ENCODE measurements around the gene RNF125. TPM values are rescaled to one million over a fixed set of nuclear protein-coding genes. Genes with fewer than 3 reads are reported as not detected.
"Not testable (repeated sequence)": the region's sequence is repeated elsewhere in the genome, so short reads cannot be mapped to it uniquely, and the experiment has no call there.

Gene RNF125
- total RNA-seq, 1 donor from 2014 or later = 4.5 TPM

DNA sequence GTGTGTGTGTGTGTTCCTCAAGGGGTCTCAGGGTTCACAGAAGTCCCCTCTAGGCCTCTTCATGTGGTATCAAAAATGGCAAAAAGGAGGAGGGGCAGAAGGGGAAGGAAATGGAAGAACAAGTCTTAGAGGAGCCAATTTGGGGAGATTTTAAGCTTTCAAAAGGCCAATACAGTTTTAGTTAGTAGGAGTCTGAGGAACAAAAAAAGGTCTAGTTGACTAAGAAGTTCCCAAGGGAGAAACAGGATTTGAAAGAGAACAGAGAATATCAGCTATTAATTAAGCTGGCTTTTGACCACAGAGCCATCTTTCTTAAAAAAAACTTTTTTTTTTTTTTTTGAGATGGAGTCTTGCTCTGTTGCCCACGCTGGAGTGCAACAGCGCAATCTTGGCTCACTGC is 7.1 kb downstream of the RNF125 start:
- DNase-seq (ENCODE audit: low read depth in 2 of 2) = no peak

DNA sequence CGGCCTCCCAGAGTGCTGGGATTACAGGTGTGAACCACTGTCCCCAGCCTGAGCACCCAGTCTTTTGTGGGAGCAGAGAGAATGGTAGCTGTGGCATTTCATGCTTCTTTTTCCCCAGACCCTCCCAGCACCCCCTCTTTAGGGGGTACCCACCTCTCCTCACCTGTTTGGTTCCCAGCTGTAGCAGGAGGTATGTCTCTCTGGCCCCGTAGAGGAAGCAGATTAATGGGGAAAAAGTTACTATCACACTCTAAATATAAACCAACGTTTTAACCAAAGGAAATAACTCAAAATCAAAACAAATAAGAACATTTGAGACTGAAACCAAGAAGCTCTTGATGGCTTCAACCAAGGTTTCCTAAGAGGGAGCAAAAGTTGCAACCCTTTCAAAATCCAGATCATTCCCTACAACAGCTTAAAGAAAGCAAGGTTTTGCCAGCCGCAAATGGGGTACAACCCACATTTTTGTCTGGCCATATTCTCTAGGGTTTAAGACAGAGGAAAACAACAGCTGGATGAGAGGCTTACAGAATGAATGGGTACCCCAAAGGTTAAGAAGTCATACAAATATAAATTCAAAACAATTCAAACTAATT is 8.0 kb downstream of the RNF125 start:
- DNase-seq (ENCODE audit: low read depth in 2 of 2) = no peak

DNA sequence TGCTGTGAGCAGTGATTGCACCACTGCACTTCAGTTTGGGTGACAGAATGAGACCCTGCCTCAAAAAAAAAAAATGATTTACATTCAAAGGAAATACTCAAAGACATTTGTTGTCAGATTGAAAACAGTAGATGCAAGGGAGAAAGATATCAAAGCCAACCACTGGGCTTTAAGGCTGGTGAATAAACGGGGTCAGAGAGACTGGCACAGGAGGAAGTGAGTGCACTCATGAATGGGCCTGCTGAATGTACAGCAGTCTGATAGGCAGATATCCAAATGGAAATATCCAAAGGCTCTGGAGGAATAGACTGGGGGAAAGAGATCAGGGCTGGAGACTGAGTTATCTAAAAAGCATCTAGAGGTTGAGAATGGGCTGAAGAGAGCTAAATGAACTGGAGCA is 10.9 kb downstream of the RNF125 start:
- no peak for DNase-seq (ENCODE audit: low read depth in 2 of 2)

DNA sequence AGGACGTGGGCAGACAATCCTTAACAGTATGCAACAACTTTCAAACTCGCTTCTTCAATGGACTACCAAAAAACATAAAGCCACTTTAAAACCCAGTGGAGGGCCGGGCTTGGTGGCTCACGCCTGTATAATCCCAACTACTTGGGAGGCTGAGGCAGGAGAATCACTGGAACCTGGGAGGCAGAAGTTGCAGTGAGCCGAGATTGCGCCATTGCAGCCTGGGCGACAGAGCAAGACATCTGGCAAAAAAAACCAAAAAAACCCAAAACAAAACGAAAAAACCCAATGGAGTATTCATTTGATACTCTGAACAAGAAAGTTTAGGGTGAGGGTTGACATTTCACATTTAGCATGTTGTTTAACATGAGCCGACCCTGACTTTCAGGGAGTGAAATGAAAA is 14.0 kb downstream of the RNF125 start:
- no peak for DNase-seq (ENCODE audit: low read depth in 2 of 2)

DNA sequence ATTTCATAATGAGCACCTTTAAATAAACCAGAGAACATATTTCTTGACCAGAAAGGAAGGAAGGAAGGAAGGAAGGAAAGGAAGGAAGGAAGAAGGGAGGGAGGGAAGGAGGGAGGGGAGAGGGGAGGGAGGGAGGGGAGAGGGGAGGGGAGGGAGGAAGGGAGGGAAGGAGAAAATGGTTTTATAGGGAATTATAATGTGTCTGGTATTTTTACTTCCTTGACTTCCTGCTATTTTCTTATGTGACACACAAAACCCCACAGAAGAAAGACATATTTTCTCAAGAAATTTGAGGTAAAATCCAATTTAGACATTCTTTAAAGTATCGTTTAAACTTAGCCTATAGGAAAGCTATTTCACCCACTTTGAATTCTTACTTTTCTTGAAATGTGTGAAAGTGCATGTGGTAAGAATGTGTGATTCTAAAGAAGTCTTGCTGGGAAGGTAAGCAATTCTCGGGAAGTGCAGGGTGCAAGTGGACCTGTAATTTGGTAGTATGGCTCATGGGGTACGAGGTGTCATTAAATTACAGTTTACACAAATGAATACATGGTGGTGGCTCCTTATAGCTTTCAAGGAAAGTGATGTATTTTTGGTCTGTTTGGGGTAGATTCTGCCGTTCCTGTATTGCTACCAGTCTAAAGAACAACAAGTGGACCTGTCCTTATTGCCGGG is 18.0 kb downstream of the RNF125 start:
- DNase-seq (ENCODE audit: low read depth in 2 of 2) = no peak

DNA sequence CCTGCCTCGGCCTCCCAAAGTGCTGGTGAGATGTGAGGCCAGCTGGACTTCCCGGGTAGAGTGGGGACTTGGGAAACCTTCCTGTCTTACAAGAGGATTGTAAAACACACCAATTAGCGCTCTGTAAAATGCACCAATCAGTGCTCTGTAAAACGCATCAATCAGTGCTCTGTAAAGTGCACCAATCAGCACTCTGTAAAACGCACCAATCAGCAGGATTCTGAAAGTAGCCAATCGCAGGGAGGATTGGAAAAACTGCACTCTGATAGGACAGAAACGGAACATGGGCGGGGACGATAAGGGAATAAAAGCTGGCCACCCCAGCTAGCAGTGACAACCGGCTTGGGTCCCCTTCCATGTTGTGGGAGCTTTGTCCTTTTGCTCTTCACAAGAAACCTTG is 19.0 kb downstream of the RNF125 start:
- no peak for DNase-seq (ENCODE audit: low read depth in 2 of 2)

DNA sequence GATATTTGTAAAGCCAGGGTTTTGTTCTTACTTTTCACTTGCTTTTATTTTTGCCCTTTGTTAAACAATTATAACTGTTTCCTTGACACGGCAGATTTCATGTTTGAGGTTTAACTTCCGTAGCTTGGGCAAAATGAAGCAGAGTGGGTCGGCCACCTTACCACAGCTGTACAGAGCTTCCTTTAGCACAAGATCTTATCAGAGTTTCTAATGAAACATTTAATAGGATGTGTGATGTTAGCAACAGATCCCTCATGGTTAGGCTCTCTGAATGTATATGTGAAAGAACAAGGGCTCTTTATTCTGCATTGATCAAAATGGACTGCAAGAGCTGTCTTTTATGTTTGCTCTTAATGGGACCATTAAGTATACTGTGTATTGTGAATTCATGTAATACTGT is 22.3 kb downstream of the RNF125 start:
- DNase-seq (ENCODE audit: low read depth in 2 of 2) = no peak

DNA sequence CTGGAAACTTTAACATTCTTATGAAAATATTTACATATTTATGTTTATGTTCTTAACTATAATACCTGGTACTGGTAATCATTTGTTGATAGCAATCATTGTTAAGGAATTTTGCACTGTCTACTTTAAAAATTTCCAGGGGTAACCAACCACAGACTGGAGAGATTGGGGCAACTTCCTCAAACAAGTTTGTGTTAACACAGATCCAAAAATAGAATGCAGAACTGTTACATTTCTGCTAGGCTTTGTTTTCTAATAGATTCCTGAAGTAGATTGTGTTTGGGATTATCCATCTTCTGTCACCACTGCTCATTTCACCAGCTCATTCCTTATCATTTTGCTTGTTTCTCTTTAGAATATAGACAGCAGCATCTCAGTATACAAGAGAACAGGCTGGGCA is 23.7 kb downstream of the RNF125 start:
- DNase-seq (ENCODE audit: low read depth in 2 of 2) = no peak

DNA sequence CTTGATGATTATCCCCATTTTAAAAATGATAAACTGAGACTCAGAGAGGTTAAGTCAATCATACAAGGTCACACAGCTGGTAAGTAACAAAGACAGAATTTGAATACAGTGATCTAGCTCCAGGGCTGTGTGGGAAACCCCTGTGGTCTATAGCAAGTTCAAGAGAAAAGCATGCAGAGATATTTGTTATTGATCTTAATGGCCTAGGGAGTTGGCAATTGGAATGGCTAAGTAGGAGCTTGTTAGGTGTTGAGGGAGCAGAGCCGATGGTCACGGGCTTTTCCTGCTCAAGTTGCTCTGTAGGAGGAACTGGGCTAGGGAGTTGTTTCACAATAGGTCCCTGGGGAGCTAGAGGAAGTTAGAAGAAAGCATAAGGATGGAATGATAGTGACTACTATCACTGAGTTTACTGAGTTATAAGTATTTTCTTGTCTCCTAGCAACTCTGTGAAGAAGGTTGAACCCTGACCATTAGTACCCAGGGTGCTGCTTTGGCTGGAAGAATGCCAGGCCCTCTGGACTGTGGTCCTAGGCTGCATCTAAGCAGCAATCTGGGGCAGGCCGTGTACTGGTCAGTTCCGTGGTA is 30.0 kb downstream of the RNF125 start:
- no peak for DNase-seq (ENCODE audit: low read depth in 2 of 2)

DNA sequence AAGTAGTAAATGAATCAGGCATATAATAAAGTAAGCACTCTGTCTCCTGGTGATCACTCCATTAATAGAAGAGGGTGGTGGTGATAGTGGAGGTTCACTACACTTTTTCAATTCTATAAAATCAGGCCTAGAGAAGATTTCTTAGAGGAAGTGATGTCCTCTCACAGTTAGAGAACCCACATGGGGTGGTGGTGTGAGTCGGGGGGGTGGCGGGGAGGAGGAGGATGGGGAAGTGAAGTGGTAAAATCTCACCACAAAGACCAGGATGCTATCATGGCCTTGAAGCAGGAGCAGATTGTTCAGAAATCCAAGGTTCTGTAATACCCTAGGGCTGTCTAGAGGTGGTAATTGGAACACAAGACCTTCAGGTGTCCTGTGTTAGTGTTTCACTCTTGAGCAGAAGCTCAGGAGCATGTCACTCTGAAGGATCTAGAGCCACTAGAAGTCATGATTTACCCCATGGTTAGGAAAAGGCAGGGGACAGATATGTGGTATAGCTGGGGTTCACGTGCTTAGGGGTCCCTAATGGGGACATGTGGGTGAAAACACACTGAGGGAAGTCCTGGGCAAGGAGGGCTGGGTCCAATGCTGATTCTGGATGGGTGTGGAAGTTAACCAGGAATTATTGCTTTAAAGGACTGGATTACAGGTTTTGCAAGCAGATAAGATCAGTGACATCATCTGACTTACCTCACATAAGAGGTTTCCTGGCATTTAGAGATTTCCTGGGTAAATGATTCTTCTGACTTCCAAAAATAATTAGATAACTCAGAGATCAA is 31.0 kb downstream of the RNF125 start:
- no peak for DNase-seq (ENCODE audit: low read depth in 2 of 2)

DNA sequence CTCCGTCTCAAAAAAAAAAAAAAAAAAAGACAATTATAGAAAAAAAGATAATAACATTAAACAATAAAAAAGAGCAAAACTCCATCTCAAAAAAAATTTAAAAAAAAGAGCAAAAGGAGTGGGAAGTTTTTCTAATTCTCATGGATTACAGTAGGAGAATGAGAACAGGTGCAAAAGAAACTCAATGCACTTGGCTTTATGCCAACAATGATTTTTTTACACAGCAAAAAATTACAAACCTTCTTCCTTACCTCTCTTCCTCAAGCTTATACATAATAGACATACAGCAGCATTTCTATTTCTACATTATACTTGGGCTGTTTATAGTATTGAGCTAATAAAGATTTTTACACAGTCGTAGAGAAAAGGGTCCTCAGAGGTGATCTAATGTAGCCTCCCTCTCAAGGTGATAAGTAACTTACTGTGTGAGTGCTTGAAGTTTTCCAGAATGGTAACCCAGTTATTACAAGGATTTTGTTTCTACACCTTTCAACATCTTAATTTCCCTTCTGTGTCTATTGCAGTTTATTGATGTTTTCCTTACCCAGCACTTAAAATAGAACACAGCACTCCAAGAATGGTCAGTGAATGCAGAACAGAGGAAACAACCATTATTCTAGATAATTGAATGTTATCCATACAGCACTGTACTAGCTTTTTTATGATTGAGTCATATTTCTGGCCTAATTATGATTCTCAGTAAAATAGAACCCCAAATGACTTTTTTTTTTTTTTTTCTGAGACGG is 38.2 kb downstream of the RNF125 start:
- DNase-seq (ENCODE audit: low read depth in 2 of 2) = no peak

DNA sequence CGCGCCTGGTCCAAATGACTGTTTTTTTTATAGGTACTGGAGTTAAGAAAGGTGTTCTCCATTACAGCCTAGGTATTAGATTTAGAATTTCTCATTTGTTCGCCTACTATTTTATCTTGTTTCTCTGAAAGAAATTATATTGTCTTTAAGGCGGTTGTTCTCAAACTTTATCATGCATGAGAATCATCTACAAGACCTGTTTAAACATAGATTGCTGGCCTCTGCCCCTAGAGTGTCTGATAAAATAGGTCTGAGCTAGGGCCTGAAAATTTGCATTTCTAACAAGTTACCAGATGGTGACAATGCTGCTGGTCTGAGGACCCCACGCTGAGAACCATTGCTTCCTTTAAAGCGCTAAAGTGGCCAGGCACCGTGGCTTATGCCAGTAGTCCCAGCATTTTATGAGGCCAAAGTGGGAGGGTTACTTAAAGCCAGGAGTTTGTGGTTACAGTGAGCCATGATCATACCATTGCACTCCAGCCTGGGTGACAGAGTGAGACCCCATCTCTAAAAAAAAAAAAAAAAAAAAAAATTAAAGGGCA is 39.1 kb downstream of the RNF125 start:
- DNase-seq (ENCODE audit: low read depth in 2 of 2) = no peak

DNA sequence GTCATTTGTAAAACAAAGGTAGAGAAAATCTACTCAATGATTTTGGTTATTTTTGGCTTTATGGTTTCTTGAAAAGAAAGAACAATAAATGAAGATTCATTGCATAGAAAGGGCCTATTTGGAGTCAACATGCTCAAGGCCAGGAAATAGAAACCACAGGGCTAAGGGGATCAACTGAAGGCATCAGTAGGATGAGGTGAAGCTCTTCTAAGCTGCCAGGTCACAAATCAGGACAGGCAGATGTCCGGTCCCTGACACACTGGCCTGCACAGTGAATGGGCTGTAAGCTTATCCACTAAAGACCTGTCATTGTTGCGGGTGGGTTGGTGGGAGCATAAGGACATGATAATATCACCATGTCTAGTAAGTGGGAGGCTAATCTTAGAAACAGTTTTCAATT is 41.4 kb downstream of the RNF125 start:
- DNase-seq (ENCODE audit: low read depth in 2 of 2) = no peak

DNA sequence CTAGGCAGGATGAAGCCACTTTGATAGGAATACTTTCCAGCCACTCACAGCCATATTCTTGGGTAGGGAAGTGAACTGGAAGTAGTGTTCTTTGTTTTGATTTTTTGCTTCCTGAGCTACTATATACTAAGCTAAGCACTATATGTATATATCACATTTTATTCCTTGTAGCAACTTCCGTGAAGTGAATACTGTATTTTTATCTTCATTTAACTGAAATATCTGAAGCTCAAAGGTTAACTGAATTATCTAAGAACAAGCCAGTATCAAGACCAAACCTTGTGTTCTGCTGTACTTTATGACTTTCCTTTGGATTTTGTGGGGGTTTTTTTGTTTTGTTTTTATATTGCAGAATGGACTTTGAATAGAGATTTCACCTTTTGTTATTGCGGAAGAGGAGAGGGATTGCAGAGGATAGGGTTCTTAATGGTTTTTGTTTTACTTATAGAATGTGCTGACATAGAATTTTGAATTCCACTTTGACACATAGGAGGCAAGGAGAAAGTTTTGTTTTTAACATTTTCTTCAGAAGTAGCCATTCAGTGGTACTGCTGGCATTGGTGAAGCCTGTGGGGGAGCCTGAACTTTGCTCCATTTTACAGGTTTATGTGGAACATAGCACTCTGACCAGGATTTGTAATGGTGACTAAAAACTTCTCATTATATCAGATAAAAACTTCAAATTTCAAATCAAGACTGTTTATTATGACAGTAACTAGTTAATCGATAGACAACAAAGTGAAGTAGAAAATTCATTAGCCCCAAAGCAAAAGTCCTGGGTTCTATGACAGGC is 48.9 kb downstream of the RNF125 start:
- no peak for DNase-seq (ENCODE audit: low read depth in 2 of 2)

DNA sequence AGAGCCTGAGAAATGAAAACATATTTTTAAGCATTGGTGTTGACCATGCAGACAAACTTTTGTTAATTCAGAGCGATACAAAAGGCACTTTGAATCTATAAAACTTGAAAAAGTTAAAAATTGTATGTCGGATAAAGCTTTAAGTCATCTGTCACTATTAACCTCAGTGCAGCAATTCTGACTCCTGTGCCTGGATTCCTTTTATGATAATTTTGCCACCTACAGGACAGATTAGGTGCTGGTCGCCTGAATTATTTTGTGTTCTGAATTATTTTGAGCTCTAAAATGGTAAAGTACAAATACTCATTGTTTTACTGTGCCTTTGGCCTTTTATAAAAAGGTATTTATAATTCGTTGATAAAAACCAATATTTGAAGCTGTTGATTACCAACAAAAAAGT is 53.7 kb downstream of the RNF125 start:
- peak in 1 of 2 donors; percentile 17 for DNase-seq (ENCODE audit: low read depth in 2 of 2)

DNA sequence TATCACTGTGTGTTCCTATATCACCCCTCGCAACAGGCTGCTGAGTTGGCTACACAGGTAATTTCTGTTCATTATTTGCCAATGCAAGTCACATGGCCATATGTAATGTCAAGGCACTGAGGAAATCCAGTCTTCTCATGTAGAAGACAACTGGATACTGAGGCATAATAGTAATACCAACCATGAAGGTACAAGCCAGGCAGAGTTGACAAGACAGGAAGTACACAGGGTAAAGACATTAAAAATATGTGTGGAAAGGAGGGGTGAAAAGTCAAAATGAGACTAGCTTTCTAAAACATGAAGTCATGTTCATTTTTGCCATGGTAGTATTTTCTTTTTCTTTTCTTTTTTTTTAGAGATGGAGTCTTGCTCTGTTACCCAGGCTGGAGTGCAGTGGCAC is 55.6 kb downstream of the RNF125 start:
- no peak for DNase-seq (ENCODE audit: low read depth in 2 of 2)

DNA sequence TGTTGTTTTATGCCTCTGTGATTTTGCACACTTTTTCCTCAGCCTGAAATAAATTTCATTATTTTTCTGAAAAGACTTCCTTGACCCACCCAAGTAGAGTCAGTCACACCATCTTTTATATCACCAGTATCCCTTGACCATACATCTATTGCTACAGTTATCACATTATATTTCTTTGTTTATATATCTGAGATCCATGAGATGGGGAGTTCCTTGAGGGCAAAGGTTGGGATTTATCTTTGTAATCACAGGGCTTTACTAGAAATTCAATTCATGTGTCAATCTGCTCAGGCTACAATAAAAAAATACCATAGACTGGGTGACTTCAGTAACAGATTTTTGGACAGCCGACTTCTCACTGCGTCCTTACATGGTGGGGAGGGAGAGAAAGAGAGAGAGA is 60.2 kb downstream of the RNF125 start:
- no peak for DNase-seq (ENCODE audit: low read depth in 2 of 2)

DNA sequence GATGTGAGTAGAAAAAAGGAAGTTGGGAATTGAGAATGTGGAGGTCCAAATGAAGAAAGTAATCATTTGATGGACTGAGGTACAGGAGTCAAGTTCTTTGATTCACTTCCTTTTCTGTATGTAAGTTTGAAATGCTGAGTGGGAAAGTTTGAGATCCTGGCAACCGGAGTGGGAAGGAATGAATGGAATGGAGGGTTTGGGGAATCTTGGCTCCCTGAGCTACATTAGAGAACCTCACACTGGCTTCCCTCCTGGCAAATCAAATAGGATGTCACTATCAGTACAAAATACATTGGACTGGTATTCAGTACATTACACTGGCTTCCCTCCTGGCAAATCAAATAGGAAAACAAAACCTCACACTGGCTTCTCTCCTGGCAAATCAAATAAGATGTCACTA is 63.3 kb downstream of the RNF125 start:
- peak in 1 of 2 donors; percentile 4 for DNase-seq (ENCODE audit: low read depth in 2 of 2)

DNA sequence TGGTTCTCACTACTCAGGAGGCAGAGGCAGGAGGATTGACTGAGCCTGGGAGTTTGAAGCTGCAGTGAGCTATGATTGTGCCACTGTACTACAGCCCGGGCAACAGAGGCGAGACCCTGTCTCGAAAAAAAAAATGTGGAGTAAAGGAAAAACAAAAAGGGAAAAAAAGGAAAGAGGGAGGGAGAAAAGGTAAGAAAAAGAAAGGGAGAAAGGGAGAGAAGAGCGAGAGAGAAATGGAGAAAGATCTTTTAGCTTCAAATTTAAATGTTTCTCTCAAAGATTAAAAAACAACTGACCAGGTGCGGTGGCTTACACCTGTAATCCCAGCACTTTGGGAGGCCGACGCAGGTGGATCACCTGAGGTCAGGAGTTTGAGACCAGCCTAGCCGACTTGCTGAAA is 65.2 kb downstream of the RNF125 start:
- DNase-seq (ENCODE audit: low read depth in 2 of 2) = no peak

DNA sequence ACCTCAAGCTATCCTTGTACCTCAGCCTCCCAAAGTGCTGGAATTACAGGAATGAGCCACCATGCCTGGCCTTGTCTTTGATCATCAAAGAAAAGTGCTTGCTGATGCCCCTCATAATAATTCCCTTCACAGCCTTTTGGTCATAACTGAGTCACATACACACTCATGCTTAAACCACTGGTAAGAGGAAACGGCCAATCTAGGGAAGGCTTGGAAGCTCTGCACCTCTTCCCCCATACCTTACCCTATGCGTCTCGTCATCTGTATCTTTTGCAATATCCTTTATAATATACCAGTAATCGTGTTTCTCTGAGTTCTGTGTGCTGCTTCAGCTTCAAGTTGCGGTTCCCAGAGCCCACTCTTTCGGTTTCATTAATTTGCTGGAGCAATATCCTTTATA is 68.3 kb downstream of the RNF125 start:
- peak in 1 of 2 donors; percentile 6 for DNase-seq (ENCODE audit: low read depth in 2 of 2)

DNA sequence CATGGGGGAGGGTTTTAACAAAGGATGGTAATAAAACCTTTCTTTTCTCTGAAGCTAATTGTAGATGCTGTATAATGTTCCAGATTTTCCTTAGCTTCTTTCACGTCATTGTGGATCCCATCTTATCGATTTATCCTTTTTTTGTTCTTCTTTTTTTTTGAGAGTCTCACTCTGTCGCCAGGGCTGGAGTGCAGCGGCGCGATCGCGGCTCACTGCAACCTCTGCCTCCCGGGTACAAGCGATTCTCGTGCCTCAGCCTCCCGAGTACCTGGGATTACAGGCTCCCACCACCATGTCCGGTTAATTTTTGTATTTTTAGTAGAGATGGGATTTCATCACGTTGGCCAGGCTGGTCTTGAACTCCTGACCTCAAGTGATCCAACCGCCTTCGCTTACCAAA is 72.2 kb downstream of the RNF125 start:
- DNase-seq (ENCODE audit: low read depth in 2 of 2) = not testable (repeated sequence)

All from dermis microvascular lymphatic vessel endothelial cell (primary cell).